ENCODE results near the gene UGT8.

GRCh38 chr4:114658179-114658578, 59.6 kb downstream of the UGT8 start:
- TF ChIP-seq TSHZ2 (CRISPR knock-in tag; IDR thresholded peaks at IDR 0.05) (no peak), RARB (CRISPR knock-in tag; IDR thresholded peaks at IDR 0.05) (no peak), ISL1 (CRISPR knock-in tag; IDR thresholded peaks at IDR 0.05) (no peak), ZFP30 (CRISPR knock-in tag; IDR thresholded peaks at IDR 0.05) (no peak), POU6F1 (CRISPR knock-in tag; IDR thresholded peaks at IDR 0.05; ENCODE audit: borderline replicate concordance, low read depth) (no peak), ZNF70 (CRISPR knock-in tag; IDR thresholded peaks at IDR 0.05) (no peak)

All from SK-N-SH treated with all-trans-retinoic acid at 6 μM for 48 hours (cell line).